Measurements from ENCODE around the gene MXD4.

MXD4 gene

DNA sequence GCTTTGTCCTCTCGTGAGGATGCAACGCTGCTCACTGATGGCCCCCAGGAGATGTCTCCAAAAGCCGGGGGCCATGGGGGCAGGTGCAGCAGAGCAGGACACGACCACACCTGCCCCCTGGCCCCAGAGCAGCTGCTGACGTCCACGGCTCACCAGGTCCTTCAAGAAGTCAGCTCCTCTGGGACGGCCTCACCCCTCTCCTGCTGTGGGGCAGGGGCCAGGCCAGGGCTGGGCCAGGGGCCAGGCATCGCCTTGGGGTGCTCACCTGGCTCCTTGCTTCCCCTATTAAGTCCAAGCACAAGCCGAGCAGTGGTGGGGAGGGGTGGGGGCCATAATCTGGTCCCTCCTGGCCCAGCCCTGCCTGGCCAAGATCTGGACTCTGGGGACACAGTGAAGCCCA is 28.6 kb upstream of the MXD4 start:
- H3K9me3 ChIP-seq, result no peaks in the 10 kb centered on the region
- H3K4me3 ChIP-seq (ENCODE audit: low read depth in 1 of 2, low read length in 1 of 2), result no peak overlapping the region
- peaks cover 32% of the 10 kb centered on the region for H3K27me3 ChIP-seq
- no peak for TF ChIP-seq CTCF (IDR thresholded peaks at IDR 0.05)
- H3K4me1 ChIP-seq (ENCODE audit: control insufficient read depth in 1 of 2, insufficient read depth in 1 of 2, low read depth in 1 of 2, low read length in 1 of 2), result no peaks in the 10 kb centered on the region
- no peaks in the 10 kb centered on the region for H3K36me3 ChIP-seq
- no peak overlapping the region for H3K27ac ChIP-seq

DNA sequence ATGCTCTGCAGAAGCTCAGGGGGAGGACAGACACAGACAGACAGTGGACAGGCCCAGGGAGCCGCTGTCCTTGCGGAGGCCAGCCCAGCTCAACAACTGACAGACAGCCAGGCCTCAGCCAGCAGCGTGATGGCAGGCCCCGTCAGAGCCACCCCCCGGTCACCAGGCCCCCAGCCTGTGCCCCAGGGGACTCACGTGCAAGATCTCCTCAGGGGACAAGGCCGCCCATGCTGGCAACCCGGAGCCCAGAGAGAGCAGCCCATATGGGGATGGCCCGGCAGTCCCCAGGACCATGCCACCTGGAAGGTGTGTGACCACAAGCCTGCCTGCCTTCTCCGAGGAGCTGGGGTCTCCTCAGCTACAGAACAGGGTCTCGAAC is 28.0 kb upstream of the MXD4 start:
- H3K36me3 ChIP-seq, result no peaks in the 10 kb centered on the region
- H3K27me3 ChIP-seq, result peaks cover 28% of the 10 kb centered on the region
- H3K27ac ChIP-seq, result no peak overlapping the region
- H3K4me3 ChIP-seq (ENCODE audit: low read depth in 1 of 2, low read length in 1 of 2), result no peak overlapping the region
- no peak for TF ChIP-seq CTCF (IDR thresholded peaks at IDR 0.05)
- H3K4me1 ChIP-seq (ENCODE audit: control insufficient read depth in 1 of 2, insufficient read depth in 1 of 2, low read depth in 1 of 2, low read length in 1 of 2), result no peaks in the 10 kb centered on the region
- no peaks in the 10 kb centered on the region for H3K9me3 ChIP-seq

DNA sequence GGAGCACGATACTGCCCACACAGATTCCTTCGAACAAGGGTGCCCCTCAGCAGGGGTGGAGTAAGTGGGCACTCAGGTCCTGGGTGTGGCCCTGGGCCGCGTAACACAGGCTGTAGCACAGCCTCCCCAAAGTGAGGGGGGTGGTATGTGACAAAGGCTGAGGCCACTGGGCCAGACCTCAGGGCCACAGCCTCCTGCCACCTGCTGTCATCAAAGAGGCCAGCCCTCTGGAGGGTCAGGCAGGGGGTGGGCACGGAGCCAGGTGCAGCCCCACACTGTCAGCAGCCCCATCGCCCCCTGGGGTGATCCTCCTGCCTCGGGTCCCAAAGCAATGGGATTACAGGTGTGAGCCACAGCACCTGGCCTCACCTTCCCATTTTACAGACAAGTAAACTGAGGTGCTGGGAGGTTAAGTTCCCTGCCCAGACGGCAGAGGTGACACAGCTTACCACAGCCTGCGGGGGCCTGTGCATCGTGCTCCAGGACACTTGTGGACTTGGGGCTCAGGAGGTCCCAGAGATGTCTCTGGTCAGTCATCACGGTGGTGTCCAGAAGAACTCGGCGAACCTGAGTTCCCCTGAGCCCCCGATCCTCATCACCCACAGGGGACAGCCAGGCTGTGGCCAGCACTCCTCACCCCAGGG is 27.5 kb upstream of the MXD4 start:
- TF ChIP-seq CTCF (IDR thresholded peaks at IDR 0.05), result no peak
- Histone ChIP-seq H3K4me3 (ENCODE audit: low read depth in 1 of 2, low read length in 1 of 2) (no peak overlapping the region), H3K9me3 (no peaks in the 10 kb centered on the region), H3K27ac (no peak overlapping the region), H3K36me3 (no peaks in the 10 kb centered on the region), H3K4me1 (ENCODE audit: control insufficient read depth in 1 of 2, insufficient read depth in 1 of 2, low read depth in 1 of 2, low read length in 1 of 2) (no peaks in the 10 kb centered on the region), H3K27me3 (peaks cover 28% of the 10 kb centered on the region)

GRCh38 chr4:2288051-2288541 is 26.2 kb upstream of the MXD4 start:
- no peaks in the 10 kb centered on the region for H3K9me3 ChIP-seq
- peaks cover 28% of the 10 kb centered on the region for H3K27me3 ChIP-seq

GRCh38 chr4:2287594-2287915 is 25.6 kb upstream of the MXD4 start:
- Histone ChIP-seq H3K4me1 (ENCODE audit: control insufficient read depth in 1 of 2, insufficient read depth in 1 of 2, low read depth in 1 of 2, low read length in 1 of 2) (no peaks in the 10 kb centered on the region), H3K27me3 (peaks cover 25% of the 10 kb centered on the region), H3K9me3 (no peaks in the 10 kb centered on the region), H3K4me3 (ENCODE audit: low read depth in 1 of 2, low read length in 1 of 2) (no peak overlapping the region), H3K27ac (no peak overlapping the region), H3K36me3 (no peaks in the 10 kb centered on the region)
- no peak for TF ChIP-seq CTCF (IDR thresholded peaks at IDR 0.05)

More at GRCh38 chr4:2288051-2288541, 26.2 kb upstream of the MXD4 start:
- TF ChIP-seq CTCF (IDR thresholded peaks at IDR 0.05), result no peak
- H3K27ac ChIP-seq, result no peak overlapping the region
- H3K36me3 ChIP-seq, result no peaks in the 10 kb centered on the region
- no peak overlapping the region for H3K4me3 ChIP-seq (ENCODE audit: low read depth in 1 of 2, low read length in 1 of 2)
- H3K4me1 ChIP-seq (ENCODE audit: control insufficient read depth in 1 of 2, insufficient read depth in 1 of 2, low read depth in 1 of 2, low read length in 1 of 2), result no peaks in the 10 kb centered on the region

Measured in neutrophil (primary cell).